SK-N-MC (cell line): Measurements from ENCODE around the gene IFNG-AS1.

ENCODE experiments used
- EZH2 ChIP-seq: fragments of 200-600 bp; sonication (generic); IDR thresholded peaks from one replicate; pipeline ENCODE4 v1.6.1; 2017; ENCODE audit warnings: antibody characterized with exemption
- POLR2AphosphoS5 ChIP-seq: IDR thresholded peaks from 2 replicates; pipeline ENCODE4 v1.6.1; 2012; ENCODE audit warnings: mild to moderate bottlenecking, low read depth, low read length, borderline replicate concordance

DNA sequence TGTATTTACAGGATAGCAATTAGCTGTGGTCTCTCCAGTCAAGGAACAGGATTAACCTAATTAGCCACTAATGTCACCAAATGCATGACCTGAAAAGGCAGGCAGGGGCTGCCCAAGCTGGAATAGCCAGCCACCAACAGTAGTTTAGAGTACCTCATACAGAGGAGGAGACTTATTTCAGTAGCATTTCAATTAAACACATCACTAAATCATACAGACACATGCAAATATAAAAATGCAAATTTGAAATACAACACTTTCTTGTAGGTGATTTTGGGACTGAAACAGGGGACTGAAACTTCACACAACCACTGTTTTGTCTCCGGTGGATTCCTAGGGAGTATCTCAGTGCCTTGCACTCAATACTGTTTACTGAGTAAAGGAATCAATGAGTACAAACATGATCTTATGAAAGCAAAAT is 636 bp upstream of the IFNG-AS1 start:
- no peak for TF ChIP-seq EZH2
- TF ChIP-seq POLR2AphosphoS5 = no peak
